Activated T-cell treated with anti-CD3 and anti-CD28 coated beads for 4 hours (primary cell): ENCODE results near the gene KRTAP29-1.

ENCODE experiments used
- DNase-seq: peaks from one replicate; pipeline ENCODE4 v3.0.0-alpha.2; 2020

Gene KRTAP29-1

DNA sequence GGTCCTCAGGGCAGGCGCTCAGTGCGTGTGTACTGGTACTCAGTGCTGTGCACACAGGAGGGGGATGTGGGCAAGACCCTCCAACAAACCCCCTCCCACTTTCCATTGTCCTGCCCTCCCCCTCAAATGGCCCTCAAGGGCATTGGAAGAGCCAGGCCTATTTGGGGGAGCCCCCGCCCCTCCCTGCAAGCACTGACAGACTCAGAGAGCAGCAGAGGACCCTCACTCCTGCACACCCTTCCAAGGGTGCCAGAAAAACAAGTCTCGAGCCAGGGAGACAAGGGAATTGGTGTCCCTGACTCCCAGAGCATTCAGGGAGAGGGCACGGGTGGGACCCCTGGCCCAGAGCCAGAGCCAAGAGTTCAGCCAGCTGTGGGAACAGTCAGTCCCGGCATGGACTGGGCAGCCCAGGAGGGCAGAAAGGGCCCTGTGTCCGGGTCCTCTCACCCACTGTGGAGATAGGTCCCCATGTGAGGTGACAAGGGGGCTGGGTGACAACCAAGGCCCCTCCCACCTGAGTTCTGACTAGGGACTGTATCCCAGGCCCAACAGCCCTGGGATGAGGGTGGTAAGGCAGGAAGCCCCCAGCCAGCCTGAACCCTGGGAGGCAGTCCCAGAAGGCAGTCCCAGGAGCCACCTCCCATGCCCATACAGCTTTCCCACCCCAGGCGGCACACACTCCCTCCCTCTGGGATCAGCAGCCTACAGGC is 24.9 kb upstream of the KRTAP29-1 start:
- DNase-seq, result no peak

DNA sequence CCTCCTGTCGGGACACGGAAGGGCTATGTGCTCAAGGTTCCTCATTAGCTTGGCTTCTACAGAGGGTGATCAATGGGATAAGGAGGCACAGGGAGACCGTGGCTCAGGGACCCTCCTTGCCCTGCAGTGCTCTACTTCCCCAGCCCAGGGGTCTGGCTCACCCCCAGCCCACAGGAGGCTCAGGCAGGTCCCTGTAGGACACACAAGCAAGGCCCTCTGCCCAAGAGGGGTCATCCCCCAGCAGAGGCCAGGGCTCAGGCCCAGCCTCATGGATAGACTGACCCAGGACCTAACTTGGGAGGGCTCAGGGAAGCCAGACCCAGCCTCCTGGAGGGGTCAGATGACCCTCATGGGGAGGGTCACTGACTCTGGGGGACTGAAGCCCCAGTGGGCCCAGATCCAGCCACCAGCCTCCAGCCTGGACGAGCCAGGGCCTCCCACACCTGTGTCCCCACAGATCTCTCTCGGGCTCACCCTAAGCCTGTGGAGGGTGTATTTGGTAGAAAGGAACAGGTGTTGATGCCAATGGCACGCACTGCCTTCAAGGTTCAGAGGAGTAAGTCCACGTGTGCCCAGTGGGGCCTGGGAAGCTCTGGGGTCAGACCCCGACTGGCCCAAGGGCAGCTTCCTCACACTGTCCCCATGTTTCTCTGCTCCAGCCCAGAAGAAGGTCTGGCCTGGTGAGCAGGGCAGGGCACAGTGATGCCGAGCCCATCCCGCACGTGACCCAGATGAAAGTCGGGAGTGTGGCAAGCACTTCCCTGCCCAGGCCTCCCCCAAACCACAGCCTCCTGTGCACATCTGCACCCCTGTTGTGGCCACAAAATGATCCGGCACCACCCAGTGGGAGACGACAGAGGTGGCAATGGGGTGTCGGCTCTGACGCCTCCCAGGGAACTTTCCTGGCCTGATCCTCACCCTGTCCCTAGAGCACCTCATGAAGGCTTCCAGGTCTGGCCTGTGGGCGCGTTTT is 23.8 kb upstream of the KRTAP29-1 start:
- DNase-seq, result no peak

DNA sequence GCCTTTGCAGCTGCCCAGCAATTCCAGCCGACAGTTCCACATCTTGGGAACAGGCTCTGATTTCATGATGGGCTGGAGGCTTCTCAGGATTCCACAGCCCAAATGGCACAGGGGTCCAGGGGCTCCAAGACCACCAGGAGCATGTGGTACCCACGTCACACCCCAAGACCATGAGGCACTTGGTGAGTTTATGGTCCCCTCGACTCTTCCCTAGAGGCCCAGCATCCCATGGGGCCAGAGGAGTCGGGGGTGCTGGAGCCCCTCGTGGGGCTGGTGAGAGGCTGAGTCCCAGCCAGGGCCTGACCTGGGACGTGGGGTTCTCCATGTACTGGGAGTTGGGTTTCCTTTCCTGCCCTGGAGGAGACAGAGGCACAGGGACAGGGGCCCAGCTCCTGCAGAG is 23.0 kb upstream of the KRTAP29-1 start:
- no peak for DNase-seq

DNA sequence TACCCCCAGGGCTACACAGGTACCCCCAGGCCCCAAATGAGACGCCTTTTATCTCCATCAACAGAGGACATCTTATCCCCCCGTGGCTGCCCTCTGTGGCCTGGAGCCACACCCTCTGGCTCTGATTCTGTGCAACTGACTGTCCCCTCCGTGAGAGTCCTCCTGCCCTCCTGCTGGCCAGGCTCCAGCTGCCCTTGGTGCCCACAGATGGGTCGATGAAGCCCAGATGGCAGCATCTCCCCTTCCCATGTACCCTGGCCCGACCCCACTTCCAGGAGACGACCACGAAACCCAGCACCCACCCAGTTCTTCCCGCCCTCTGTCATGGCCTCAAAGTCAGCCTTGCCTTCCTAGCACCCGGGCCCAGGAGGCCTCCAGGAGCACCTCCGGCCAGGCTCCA is 22.5 kb upstream of the KRTAP29-1 start:
- no peak for DNase-seq

DNA sequence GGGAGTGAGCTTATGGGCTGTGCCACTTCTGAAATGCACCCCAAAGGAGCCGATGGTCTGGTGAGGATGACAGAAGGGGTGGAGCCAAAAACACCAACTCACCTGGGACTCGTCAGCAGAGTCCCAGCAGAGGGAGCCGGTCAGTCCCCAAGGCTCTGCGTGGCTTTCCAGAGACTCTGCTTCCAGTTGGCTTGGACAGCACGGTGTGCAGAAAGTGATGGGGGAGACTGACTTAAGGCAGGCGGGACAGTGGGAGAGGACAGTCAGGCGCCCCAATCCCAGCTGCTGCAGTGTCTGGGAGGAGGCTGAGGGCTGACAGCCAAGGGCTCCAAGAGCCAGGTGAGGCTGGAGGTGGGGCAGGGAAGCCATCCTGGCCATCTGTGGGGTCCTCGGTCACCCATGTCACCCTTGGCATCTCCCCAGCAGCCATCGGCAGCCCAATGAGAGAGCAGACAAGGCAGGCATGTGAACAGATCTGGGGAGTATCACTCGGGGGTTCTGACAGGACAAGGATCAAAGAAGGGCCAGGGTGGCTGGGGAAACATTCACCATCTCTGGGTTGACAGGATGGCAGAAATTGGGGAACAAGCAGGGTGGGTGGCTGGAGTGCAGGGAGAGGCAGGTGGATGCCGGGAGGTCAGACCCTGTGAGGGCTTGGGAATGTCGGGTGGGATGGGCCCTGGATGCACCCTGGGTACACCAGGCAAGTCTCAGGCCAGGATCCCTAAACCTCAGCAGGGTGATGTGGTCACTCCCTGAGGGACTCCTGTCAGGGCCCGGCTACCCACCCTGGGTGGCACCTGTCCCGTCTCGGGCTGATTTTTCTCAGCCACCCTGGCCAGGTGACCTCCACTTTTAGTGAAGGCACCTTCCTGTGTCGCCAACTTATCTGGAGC is 21.8 kb upstream of the KRTAP29-1 start:
- DNase-seq, result no peak

DNA sequence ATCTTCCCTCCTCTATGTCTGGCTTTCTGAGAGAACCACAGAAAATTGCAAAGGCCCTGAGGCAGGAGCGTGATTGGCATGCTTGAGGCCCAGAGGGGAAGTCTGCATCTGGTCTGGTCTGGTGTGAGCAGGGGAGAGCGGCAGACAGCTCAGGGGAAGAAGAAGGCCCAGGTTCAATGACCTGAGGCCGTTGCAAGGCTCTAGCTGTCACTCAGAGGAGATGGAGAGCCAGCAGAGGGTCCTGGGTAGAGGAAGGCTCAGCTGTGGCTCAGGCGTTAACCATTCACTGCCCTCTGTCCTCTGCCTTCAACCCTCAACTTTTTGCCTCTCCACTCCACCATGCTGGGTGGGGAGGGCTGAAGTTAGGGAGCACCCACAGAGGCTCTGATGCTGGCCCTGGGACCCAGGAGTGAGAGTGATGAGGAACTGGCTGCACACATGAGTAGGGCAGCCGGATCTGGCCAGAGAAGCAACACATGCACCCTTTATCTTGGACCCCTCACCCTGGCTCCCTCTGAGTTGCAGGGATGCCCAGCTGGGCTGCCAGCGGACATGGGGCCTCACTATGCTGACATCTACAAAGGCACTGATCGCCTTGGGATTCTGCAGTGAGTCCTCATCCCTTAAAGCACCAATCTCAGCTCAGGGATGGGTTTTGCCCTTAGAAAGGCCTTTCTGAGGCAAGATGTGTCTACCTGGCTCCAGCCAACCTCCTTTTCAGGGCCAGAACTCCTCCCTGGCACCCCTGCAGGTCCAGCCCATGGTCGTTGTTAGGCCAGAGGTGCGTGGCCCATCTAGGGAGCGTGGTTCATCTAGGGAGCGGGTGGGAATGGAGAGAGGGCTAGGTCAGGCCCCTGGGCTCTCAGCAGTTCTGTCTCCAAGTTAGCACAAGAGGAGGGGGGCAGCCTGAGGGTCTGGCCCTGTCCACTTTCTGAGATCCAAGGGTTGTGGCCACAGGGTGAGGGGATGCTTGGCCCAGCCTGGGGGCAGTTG is 20.5 kb upstream of the KRTAP29-1 start:
- no peak for DNase-seq

DNA sequence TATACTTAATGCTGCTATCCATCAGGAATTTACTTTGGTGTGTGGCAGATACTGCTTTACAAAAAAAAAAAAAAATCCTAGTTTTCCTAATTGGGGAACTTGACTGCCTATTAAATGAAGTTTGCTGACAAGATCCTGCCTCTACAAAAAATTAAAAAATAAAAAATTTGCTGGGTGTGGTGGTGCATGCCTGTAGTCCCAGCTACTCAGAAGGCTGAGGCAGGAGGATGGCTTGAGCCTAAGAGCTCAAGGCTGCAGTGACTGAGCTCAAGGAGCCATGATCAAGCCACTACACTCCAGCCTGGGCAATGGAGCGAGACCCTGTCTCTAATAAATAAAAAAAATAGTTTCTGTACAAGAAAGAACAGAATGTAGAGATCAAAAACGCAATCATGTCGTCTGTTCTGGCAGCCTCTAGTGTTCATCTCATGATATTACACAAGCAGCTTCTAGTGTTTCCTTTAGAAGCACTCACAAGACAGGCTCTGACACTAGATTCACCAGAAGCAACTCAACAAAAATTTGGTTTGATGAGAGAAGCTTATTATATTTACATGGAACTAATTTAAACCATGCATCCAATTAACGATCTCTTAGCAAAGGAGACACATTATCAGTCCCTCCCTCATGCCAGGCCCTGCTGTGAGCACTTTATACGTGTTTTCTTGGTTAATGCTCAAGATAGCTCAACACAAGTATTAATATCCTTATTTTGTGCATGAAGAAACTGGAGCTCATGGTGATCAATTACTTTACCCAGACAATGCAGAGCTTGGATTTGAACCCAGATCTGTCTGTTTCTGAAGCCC is 19.6 kb upstream of the KRTAP29-1 start:
- no peak for DNase-seq

DNA sequence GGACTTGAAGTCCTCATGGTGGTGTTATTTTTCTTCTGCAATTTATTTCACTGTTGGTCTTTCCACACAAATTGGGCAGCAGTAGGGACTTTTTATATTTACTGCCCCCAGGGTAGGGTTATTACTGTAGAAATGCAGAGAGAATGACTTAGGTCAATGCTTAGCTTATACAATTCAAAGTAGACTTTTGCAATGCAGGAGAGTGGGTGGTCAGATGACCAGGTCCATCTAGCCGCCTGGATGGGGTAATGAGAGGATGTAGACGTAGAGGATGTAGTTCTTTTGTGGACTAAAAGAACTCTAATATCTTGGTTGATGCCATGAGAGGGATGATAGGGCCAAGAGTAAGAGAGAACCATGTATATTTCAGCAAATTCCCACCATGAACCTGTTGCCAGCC is 15.6 kb upstream of the KRTAP29-1 start:
- no peak for DNase-seq

DNA sequence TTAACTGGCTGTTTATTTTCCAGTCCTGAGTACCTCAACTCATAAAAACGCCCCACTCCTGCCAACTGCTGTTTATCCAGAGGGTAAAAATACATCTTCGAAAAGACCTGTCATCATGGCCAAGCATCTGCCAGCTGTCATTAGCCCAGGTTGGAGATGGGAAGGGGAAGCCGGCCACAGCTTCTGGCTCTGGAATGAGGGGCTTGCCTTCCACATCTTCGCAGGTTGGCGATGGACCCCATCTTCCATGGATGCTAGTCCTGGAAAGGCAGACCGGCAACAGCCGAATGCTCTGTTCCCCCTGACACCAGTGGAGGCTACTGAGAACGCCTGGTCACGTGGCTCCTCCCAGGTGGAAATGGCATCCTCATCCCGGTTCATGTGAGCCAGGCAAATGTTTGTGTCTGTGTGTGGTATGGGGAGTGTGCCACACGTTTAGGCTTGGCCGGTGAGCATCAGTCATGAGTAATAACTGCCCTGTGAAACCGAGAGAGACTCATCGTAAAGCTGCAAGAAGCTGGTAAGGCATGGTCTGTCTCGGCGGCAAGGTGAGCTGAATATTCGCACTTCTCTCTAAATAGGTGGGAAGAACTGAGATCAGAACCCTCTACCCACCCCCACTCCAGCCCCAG is 13.3 kb upstream of the KRTAP29-1 start:
- DNase-seq, result no peak

DNA sequence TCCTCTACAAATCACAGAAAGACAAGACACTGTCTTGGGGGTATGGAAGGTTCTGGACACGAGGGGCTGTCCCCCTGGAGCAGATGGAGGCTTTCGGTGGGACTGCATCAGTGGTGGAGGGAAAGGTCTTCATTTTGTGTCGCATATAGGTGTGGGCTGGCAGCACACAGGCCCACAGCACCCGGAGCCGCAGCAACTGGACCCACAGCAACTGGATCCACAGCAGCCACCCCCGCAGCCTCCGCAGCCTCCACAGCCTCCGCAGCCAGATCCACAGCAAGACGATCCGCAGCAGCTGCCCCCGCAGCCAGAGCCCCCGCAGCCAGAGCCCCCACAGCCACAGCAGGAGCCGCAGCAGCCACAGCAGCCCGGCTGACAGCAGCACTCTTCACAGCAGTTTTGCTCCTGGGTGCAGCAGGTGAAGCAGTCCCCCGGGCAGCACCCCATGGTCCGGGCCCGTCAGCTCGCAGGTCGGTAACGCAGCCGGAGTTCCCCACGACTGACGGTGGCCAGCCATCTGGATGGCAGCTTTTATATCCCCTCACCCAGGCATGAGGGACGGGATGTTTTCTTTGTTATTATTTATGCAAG is 12.6 kb upstream of the KRTAP29-1 start, which contains the start of gene KRTAP17-1:
Gene KRTAP17-1, minus strand, starts transcription at position 507 of the 591 bp plus-strand sequence. Its CDS starts 60 bp downstream, at position 447.
- no peak for DNase-seq

DNA sequence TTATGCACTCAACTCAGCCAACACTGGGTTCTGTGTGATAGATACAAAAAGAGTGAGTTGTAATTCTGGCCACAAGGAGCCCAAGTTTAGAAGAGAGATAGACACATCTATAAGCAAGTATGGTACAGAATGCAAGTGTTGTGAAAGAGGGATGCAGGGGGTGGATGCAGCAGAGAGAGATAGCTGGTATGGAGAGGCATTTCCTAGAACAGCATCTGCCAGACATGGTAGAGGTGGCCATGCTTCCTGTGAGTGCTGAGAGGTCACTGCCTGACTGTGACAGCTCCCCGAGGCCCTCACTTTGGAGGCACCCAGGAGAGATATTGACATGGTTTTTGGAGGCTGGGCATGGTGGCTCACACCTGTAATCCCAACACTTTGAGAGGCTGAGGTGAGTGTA is 8.5 kb upstream of the KRTAP29-1 start:
- DNase-seq, result no peak

DNA sequence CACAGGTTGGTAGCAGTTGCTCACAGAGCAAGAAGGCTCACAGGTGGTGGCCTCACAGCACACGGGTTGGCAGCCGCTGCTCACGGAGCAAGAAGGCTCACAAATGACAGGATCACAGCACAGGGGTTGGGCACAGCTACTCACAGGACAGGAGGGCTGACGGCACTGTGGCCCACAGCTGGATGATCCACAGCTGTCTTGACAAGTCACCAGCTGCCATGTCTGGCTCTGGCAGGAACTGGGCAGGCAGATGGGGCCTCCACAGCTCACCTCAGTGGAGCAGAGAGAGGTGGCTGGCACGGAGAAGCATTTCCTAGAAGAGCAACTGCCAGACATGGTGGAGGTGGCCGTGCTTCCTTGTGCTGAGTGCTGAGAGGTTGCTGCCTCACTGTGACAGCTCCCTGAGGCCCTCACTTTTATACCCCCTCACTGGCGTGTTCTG is 6.3 kb upstream of the KRTAP29-1 start, which contains the start of gene KRTAP16-1:
Gene KRTAP16-1, minus strand, starts transcription at position 392 of the 442 bp plus-strand sequence. Its CDS starts 56 bp downstream, at position 336.
- peak; percentile 11 for DNase-seq

DNA sequence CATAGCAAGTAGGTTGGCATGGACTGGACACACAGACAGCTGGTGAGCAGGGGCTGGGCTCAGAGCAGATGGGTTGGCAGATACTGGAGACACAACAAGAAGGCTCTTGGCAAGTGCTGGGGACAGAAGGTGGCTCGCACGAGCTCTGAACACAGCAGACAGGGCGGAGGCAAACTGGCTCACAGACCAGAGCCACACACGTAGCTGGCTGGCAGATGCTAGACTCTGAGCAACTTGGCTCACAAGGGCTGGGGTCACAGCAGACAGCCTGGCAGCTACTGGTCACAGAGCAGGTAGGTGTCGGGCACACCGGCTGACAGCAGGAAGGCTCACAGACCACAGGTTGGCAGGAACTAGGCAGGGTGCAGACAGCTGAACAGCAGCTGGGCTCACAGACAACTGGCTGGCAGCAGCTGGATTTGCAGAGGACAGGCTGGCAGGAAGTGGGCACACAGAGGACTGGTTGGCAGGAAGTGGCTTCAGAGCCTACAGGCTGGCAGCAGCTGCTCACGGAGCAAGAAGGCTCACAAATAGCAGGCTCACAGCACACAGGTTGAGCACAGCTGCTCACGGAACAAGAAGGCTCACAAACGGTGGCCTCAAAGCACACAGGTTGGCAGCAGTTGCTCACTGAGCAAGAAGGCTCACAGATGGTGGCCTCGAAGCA is 5.7 kb upstream of the KRTAP29-1 start:
- DNase-seq, result peak; percentile 37

DNA sequence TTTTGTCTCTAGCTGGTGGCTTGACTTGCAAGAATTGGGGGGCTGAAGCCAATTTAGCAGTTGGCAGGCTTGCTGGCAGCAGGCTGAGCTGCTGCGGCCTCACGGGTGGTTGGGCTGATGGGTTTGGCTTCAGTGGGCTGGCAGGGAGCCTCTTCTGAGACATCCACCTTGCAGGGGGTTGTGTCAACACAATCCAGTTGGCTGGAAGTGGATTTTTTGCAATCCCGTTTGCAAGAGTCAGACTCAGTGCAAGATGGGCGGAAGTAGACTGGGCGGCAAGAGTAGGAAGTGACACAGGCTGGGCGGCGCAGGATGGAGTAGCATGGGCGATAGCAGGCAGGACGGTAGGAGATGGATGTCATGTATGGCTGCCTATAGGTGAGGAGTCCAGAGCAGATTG is 5.0 kb upstream of the KRTAP29-1 start:
- DNase-seq, result no peak

DNA sequence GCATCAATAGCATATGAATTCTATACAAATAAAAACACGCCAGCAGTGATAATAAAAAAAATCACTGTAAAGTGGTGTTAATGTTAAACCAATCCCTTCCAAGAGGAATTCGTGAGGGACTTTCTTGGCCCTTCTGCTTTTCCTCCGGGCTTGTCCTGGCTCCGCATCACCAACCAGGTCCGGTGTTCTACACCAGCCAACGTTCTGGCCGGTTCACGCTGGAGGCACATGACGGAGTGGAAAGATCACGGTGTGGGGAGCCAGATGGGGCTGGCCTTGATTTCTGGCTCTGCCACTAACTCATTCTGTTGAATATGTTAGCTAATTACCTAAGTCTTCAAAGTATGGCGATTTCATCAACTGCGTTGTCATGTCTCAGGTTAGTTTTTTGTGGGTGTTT is 1.4 kb upstream of the KRTAP29-1 start:
- no peak for DNase-seq

DNA sequence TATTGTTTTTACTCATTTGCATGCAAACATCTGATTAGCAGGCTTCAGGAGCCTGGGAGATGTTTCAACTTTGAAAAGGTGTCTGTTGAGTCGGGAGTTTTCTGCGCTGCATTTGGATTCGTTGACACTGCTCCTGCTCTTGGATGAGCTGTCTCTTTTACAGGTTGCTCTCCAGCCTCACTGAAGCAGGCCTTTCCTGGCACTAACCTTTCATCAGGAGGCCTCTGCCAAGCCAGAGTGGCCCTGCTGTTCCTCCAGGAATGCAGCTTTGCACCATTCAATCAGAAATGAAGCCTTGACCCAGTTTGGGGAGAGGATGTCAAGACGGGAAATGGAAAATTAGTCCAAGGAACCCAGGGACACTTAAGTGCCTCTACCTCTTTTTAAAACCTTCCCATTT is 330 bp upstream of the KRTAP29-1 start:
- no peak for DNase-seq

DNA sequence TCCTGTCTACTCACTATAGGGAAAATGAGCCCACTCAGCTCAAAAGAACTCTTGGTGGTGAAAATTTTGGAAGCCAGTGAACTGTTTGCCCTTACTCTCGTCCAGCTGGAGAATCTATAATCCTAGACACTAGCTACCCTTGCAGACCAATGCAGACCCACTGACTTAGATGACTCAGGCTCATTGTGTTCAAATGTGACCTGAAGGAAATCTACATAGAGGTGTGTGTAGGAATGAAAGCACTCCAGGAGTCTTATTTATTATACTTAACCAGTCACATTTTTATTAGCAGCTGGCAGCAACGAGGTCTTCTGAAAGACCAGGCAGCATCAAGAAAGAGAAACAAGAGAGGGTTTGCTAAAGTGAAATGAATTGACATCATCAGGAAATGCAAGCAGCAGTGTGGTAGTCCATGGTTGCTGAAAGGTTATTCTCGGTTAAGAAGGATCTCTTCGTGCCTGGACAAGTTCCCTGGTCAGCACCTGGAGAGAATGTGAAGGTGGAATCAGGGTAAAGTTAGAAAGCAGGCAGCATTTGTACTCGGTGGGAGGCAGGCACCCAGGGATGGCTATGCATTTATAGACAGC is 1.4 kb downstream of the KRTAP29-1 start:
- no peak for DNase-seq

DNA sequence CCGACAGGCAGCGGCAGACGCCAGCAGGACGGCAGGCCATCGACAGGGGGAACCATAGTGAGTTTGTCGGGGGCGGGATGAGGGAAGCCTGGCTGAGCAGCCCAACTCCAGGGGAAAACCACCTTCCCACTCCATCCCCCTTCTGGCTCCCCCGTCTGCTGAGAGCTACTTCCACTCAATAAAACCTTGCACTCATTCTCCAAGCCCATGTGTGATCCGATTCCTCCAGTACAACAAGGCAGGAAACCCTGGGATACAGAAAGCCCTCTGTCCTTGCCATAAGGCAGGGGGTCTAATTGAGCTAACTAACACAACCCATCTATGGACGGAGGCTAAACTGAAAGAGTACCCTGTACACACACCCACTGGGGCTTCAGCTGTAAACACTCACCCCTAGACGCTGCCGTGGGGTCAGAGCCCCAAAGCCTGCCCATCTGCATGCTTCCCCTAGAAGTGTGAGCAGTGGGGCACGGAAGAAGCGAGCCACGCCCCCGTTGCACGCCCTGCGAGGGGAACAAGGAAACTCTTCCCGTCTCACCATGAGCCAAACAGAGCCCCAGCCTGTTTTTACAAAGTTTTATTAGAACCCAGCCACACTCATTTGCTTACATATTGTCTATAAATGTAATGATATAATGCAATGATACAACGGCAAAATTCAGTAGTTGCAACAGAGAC is 4.1 kb downstream of the KRTAP29-1 start:
- no peak for DNase-seq
